Fibroblast of peridontal ligament (primary cell): Measurements from ENCODE around the gene ADGRV1.
"Not testable (repeated sequence)": the region's sequence is repeated elsewhere in the genome, so short reads cannot be mapped to it uniquely, and the experiment has no call there.

ENCODE experiments used
- DNase-seq: peaks from one replicate; pipeline ENCODE4 v3.0.0-alpha.2; 2010; ENCODE audit errors: extremely low read depth

The ADGRV1 gene

GRCh38 chr5:90940227-90940995, 381.8 kb downstream of the ADGRV1 start:
- DNase-seq: peak; percentile 44

GRCh38 chr5:90941002-90941720, 382.6 kb downstream of the ADGRV1 start:
- no peak for DNase-seq

GRCh38 chr5:90944116-90944515, 385.5 kb downstream of the ADGRV1 start:
- DNase-seq: no peak

- DNase-seq: no peak
Measured at GRCh38 chr5:90947667-90948066, 389.1 kb downstream of the ADGRV1 start.

GRCh38 chr5:90948969-90949368, 390.4 kb downstream of the ADGRV1 start:
- DNase-seq: no peak

GRCh38 chr5:90949469-90950358, 391.1 kb downstream of the ADGRV1 start:
- no peak for DNase-seq

GRCh38 chr5:90955001-90955635, 396.5 kb downstream of the ADGRV1 start:
- DNase-seq: no peak

GRCh38 chr5:90956511-90957097, 398.0 kb downstream of the ADGRV1 start:
- DNase-seq: no peak

GRCh38 chr5:90957906-90958305, 399.3 kb downstream of the ADGRV1 start:
- no peak for DNase-seq

- DNase-seq: no peak
Measured at GRCh38 chr5:90959262-90959661, 400.7 kb downstream of the ADGRV1 start.

GRCh38 chr5:90962481-90962880, 403.9 kb downstream of the ADGRV1 start:
- no peak for DNase-seq

- no peak for DNase-seq
Measured at GRCh38 chr5:90965110-90965685, 406.6 kb downstream of the ADGRV1 start.

GRCh38 chr5:90967443-90967842, 408.8 kb downstream of the ADGRV1 start:
- no peak for DNase-seq

GRCh38 chr5:90967851-90968250, 409.3 kb downstream of the ADGRV1 start:
- DNase-seq: no peak

- DNase-seq: peak; percentile 33
Measured at GRCh38 chr5:90968319-90968718, 409.7 kb downstream of the ADGRV1 start.

- not testable (repeated sequence) for DNase-seq
Measured at GRCh38 chr5:90969945-90970344, 411.3 kb downstream of the ADGRV1 start.

GRCh38 chr5:90981177-90981576, 422.6 kb downstream of the ADGRV1 start:
- no peak for DNase-seq

GRCh38 chr5:90981821-90982220, 423.2 kb downstream of the ADGRV1 start:
- DNase-seq: no peak

- no peak for DNase-seq
Measured at GRCh38 chr5:90982576-90982975, 424.0 kb downstream of the ADGRV1 start.

GRCh38 chr5:90983148-90983547, 424.6 kb downstream of the ADGRV1 start:
- DNase-seq: peak; percentile 2

GRCh38 chr5:90983711-90984124, 425.1 kb downstream of the ADGRV1 start:
- no peak for DNase-seq
